Naive thymus-derived CD4-positive, alpha-beta T cell (primary cell): ENCODE data around the gene SMIM31. TPM values are rescaled to one million over a fixed set of nuclear protein-coding genes. Genes with fewer than 3 reads are reported as not detected.

ENCODE experiments used
- ATAC-seq: fragments of 150-1000 bp; cut with Tn5 transposase; 2 replicates; pipeline ENCODE4 v1.10.0; 2021; ENCODE audit warnings: mild to moderate bottlenecking, moderate library complexity
- CTCF ChIA-PET: fragments of 350-600 bp; sonication (Branson Sonifier 250); formaldehyde crosslinking; loops from one replicate; lab custom pipeline; 2021; ENCODE audit warnings: antibody characterized with exemption; lab: Charles Lee
- POLR2A ChIA-PET: fragments of 350-600 bp; sonication (Branson Sonifier 250); formaldehyde crosslinking; loops from one replicate; lab custom pipeline; 2021; ENCODE audit warnings: antibody characterized with exemption, inconsistent platforms; lab: Charles Lee
- DNase-seq, 9 donors: peaks; one replicate each; pipeline versions ENCODE4 v3.0.0 to v3.0.0-alpha.2; 2020 to 2022; ENCODE audit warnings: mixed read lengths in 1 of 9
- H3K27ac ChIP-seq: one replicate; pipeline ENCODE4 v1.7.0; 2013; ENCODE audit warnings: mild to moderate bottlenecking, low read depth, low read length, moderate library complexity
- H3K27me3 ChIP-seq, 2 donors: one replicate each; pipeline ENCODE4 v1.7.0; 2013; ENCODE audit warnings: low read length in 2 of 2, mild to moderate bottlenecking in 2 of 2, moderate library complexity in 2 of 2; ENCODE audit not compliant: control insufficient read depth in 2 of 2, insufficient read depth in 2 of 2
- H3K36me3 ChIP-seq, 3 experiments: 1 replicate in 2 of 3; 2 replicates in 1 of 3; pipeline ENCODE4 v1.7.0; 2013; ENCODE audit warnings: low read length in 3 of 3, mild to moderate bottlenecking in 3 of 3, moderate library complexity in 1 of 3; ENCODE audit not compliant: insufficient read depth in 3 of 3, control insufficient read depth in 2 of 3
- H3K4me1 ChIP-seq, 2 donors: one replicate each; pipeline ENCODE4 v1.7.0; 2013; ENCODE audit warnings: low read length in 2 of 2, mild to moderate bottlenecking in 2 of 2, moderate library complexity in 1 of 2; ENCODE audit not compliant: control insufficient read depth in 2 of 2, insufficient read depth in 2 of 2
- H3K4me3 ChIP-seq: 2 replicates; pipeline ENCODE4 v1.7.0; 2013; ENCODE audit warnings: mild to moderate bottlenecking, low read length
- H3K9me3 ChIP-seq, 3 experiments: 1 replicate in 2 of 3; 2 replicates in 1 of 3; pipeline ENCODE4 v1.7.0; 2013; ENCODE audit warnings: low read length in 3 of 3; ENCODE audit not compliant: control insufficient read depth in 2 of 3
- H3K27ac Mint-ChIP-seq, 9 donors: one replicate each; pipeline ENCODE4 v1.8.0; 2020 to 2022; ENCODE audit warnings: mixed read lengths in 9 of 9, mild to moderate bottlenecking in 8 of 9, moderate library complexity in 5 of 9, inconsistent platforms in 2 of 9
- H3K27me3 Mint-ChIP-seq, 5 donors: one replicate each; pipeline ENCODE4 v1.8.0; 2021 to 2022; ENCODE audit warnings: mixed read lengths in 5 of 5, mild to moderate bottlenecking in 1 of 5
- H3K36me3 Mint-ChIP-seq, 5 donors: one replicate each; pipeline ENCODE4 v1.8.0; 2020 to 2022; ENCODE audit warnings: mixed read lengths in 5 of 5, mild to moderate bottlenecking in 3 of 5, inconsistent platforms in 1 of 5
- H3K4me1 Mint-ChIP-seq, 7 donors: one replicate each; pipeline ENCODE4 v1.8.0; 2020 to 2022; ENCODE audit warnings: mixed read lengths in 7 of 7, mild to moderate bottlenecking in 3 of 7, inconsistent platforms in 1 of 7
- H3K4me3 Mint-ChIP-seq, 10 donors: one replicate each; pipeline ENCODE4 v1.8.0; 2020 to 2022; ENCODE audit warnings: mild to moderate bottlenecking in 10 of 10, mixed read lengths in 10 of 10, moderate library complexity in 6 of 10, inconsistent platforms in 2 of 10
- H3K9me3 Mint-ChIP-seq, 11 donors: one replicate each; pipeline ENCODE4 v1.8.0; 2020 to 2022; ENCODE audit warnings: mixed read lengths in 11 of 11, mild to moderate bottlenecking in 4 of 11, inconsistent platforms in 1 of 11, moderate library complexity in 1 of 11
- intact Hi-C, 2 donors: fragments of 100-400 bp; cut with micrococcal nuclease; formaldehyde crosslinking; loops; one replicate each; pipeline ENCODE4 v1.15.1; 2023
- polyA plus RNA-seq, 2 donors: library from polyadenylated mRNA; unstranded; fragments of 300-500 nt; fragmentation: Illumina TruSeq; gene quantifications; one replicate each; pipeline ENCODE4 v1.2.3, GENCODE V29; 2021
- total RNA-seq, 6 experiments: library from RNA in 5 of 6; stranded (reverse) in 5 of 6; gene quantifications; 1 replicate in 5 of 6; 2 replicates in 1 of 6; pipeline ENCODE4 v1.2.3 and lab custom pipeline; 2021 to 2026

SMIM31 gene
- total and polyA plus RNA-seq, 7 experiments from 2014 or later: not detected

- H3K9me3 Mint-ChIP-seq: no peaks in the 10 kb centered on the region
- H3K4me3 Mint-ChIP-seq: no peak overlapping the region
- no peak for ATAC-seq
- Histone ChIP-seq H3K27ac (no peak overlapping the region), H3K9me3 (no peaks in the 10 kb centered on the region), H3K27me3 (no peaks in the 10 kb centered on the region), H3K4me3 (no peak overlapping the region), H3K4me1 (no peaks in the 10 kb centered on the region), H3K36me3 (no peaks in the 10 kb centered on the region)
- peaks cover 0 to 38% (median 27%) of the 10 kb centered on the region in 5 donors for H3K27me3 Mint-ChIP-seq
- H3K4me1 Mint-ChIP-seq: no peaks in the 10 kb centered on the region
- no peak for DNase-seq
- POLR2A ChIA-PET: no interaction called here
- no peak overlapping the region for H3K27ac Mint-ChIP-seq
- CTCF ChIA-PET: no interaction called here
- intact Hi-C loops: no loop called here
- H3K36me3 Mint-ChIP-seq: no peaks in the 10 kb centered on the region
Observed at GRCh38 chr4:164761746-164762275, 7.9 kb downstream of the SMIM31 start.

GRCh38 chr4:164765096-164765495 is 11.2 kb downstream of the SMIM31 start:
- Histone ChIP-seq H3K36me3 (no peaks in the 10 kb centered on the region), H3K9me3 (no peaks in the 10 kb centered on the region), H3K4me1 (no peaks in the 10 kb centered on the region), H3K4me3 (no peak overlapping the region), H3K27ac (no peak overlapping the region), H3K27me3 (no peaks in the 10 kb centered on the region)
- H3K36me3 Mint-ChIP-seq: no peaks in the 10 kb centered on the region
- ChIA-PET CTCF (no interaction called here), POLR2A (no interaction called here)
- peaks cover 5 to 37% (median 30%) of the 10 kb centered on the region in 5 donors for H3K27me3 Mint-ChIP-seq
- ATAC-seq (no peak), DNase-seq (no peak)
- H3K9me3 Mint-ChIP-seq: no peaks in the 10 kb centered on the region
- H3K4me3 Mint-ChIP-seq: no peak overlapping the region
- intact Hi-C loops: no loop called here
- no peak overlapping the region for H3K27ac Mint-ChIP-seq
- no peaks in the 10 kb centered on the region for H3K4me1 Mint-ChIP-seq

- Histone ChIP-seq H3K27me3 (no peaks in the 10 kb centered on the region), H3K4me1 (no peaks in the 10 kb centered on the region), H3K9me3 (no peaks in the 10 kb centered on the region), H3K27ac (no peak overlapping the region), H3K4me3 (no peak overlapping the region), H3K36me3 (no peaks in the 10 kb centered on the region)
- intact Hi-C loops: no loop called here
- ATAC-seq (no peak), DNase-seq (no peak)
- ChIA-PET CTCF (no interaction called here), POLR2A (no interaction called here)
- Mint-ChIP-seq H3K4me1 (no peaks in the 10 kb centered on the region), H3K4me3 (no peak overlapping the region), H3K27me3 (peaks cover 7 to 40% (median 30%) of the 10 kb centered on the region in 5 donors), H3K27ac (no peak overlapping the region), H3K9me3 (no peaks in the 10 kb centered on the region), H3K36me3 (no peaks in the 10 kb centered on the region)
Observed at GRCh38 chr4:164765833-164766232, 11.9 kb downstream of the SMIM31 start.

- H3K4me3 Mint-ChIP-seq: no peak overlapping the region
- H3K36me3 Mint-ChIP-seq: no peaks in the 10 kb centered on the region
- ChIA-PET CTCF (interaction anchor here (0.6 to 0.9 kb wide), 2 partner anchors 328 to 1269 kb away, joined by 3 to 4 read pairs; no protein-coding TSS in a partner anchor), POLR2A (no interaction called here)
- H3K27ac Mint-ChIP-seq: no peak overlapping the region
- Histone ChIP-seq H3K27me3 (no peaks in the 10 kb centered on the region), H3K27ac (no peak overlapping the region), H3K4me1 (no peaks in the 10 kb centered on the region), H3K4me3 (no peak overlapping the region), H3K36me3 (no peaks in the 10 kb centered on the region), H3K9me3 (no peaks in the 10 kb centered on the region)
- no peak for ATAC-seq
- H3K4me1 Mint-ChIP-seq: no peaks in the 10 kb centered on the region
- H3K27me3 Mint-ChIP-seq: peaks cover 7 to 40% (median 20%) of the 10 kb centered on the region in 5 donors
- DNase-seq: no peak
- no peaks in the 10 kb centered on the region for H3K9me3 Mint-ChIP-seq
- intact Hi-C loops: loop anchor here in 1 of 2 donors (2.0 kb wide), 1 partner anchor 328 kb away; no protein-coding TSS in a partner anchor
Observed at GRCh38 chr4:164768516-164768915, 14.6 kb downstream of the SMIM31 start.

- Histone ChIP-seq H3K9me3 (no peaks in the 10 kb centered on the region), H3K4me1 (no peaks in the 10 kb centered on the region), H3K36me3 (no peaks in the 10 kb centered on the region), H3K4me3 (no peak overlapping the region), H3K27me3 (no peaks in the 10 kb centered on the region), H3K27ac (no peak overlapping the region)
- H3K9me3 Mint-ChIP-seq: no peaks in the 10 kb centered on the region
- no peak overlapping the region for H3K4me3 Mint-ChIP-seq
- H3K27ac Mint-ChIP-seq: no peak overlapping the region
- no peaks in the 10 kb centered on the region for H3K4me1 Mint-ChIP-seq
- intact Hi-C loops: no loop called here
- no peaks in the 10 kb centered on the region for H3K36me3 Mint-ChIP-seq
- ChIA-PET CTCF (no interaction called here), POLR2A (no interaction called here)
- no peak for DNase-seq
- peaks cover 7 to 36% (median 18%) of the 10 kb centered on the region in 5 donors for H3K27me3 Mint-ChIP-seq
- ATAC-seq: no peak
Observed at GRCh38 chr4:164770010-164770724, 16.2 kb downstream of the SMIM31 start.

- no peaks in the 10 kb centered on the region for H3K27me3 ChIP-seq
- H3K27ac ChIP-seq: no peak overlapping the region
- no peaks in the 10 kb centered on the region for H3K4me1 Mint-ChIP-seq
- ATAC-seq: no peak
- ChIA-PET POLR2A (no interaction called here), CTCF (no interaction called here)
- H3K36me3 Mint-ChIP-seq: no peaks in the 10 kb centered on the region
- H3K9me3 ChIP-seq: no peaks in the 10 kb centered on the region
- H3K9me3 Mint-ChIP-seq: no peaks in the 10 kb centered on the region
- no peaks in the 10 kb centered on the region for H3K4me1 ChIP-seq
- no peak overlapping the region for H3K4me3 ChIP-seq
- intact Hi-C loops: no loop called here
- H3K27ac Mint-ChIP-seq: no peak overlapping the region
- peaks cover 9 to 27% (median 13%) of the 10 kb centered on the region in 5 donors for H3K27me3 Mint-ChIP-seq
- DNase-seq: no peak
- H3K4me3 Mint-ChIP-seq: no peak overlapping the region
- no peaks in the 10 kb centered on the region for H3K36me3 ChIP-seq
Observed at GRCh38 chr4:164771088-164771487, 17.2 kb downstream of the SMIM31 start.

GRCh38 chr4:164772076-164772475 is 18.1 kb downstream of the SMIM31 start:
- Mint-ChIP-seq H3K4me1 (no peaks in the 10 kb centered on the region), H3K36me3 (no peaks in the 10 kb centered on the region), H3K27me3 (peaks cover 4 to 17% (median 9%) of the 10 kb centered on the region in 5 donors), H3K9me3 (no peaks in the 10 kb centered on the region), H3K4me3 (no peak overlapping the region), H3K27ac (no peak overlapping the region)
- no peak for DNase-seq
- Histone ChIP-seq H3K27ac (no peak overlapping the region), H3K4me3 (no peak overlapping the region), H3K27me3 (no peaks in the 10 kb centered on the region), H3K4me1 (no peaks in the 10 kb centered on the region), H3K36me3 (no peaks in the 10 kb centered on the region), H3K9me3 (no peaks in the 10 kb centered on the region)
- intact Hi-C loops: no loop called here
- ChIA-PET CTCF (no interaction called here), POLR2A (no interaction called here)
- no peak for ATAC-seq
